Smooth muscle cell (in vitro differentiated cells): ENCODE measurements around the gene COQ5. TPM values are rescaled to one million over a fixed set of nuclear protein-coding genes. Genes with fewer than 3 reads are reported as not detected.

Source experiments
- DNase-seq: peaks from one replicate; lab custom pipeline; 2025; ENCODE audit not compliant: unreplicated experiment; lab: John Stamatoyannopoulos, UW
- H2AFZ ChIP-seq: fragments of 200-600 bp; sonication (generic); 2 replicates; pipeline ENCODE4 v1.6.0; 2016; ENCODE audit warnings: antibody characterized with exemption, low read depth, mild to moderate bottlenecking
- H3F3A ChIP-seq: fragments of 200-600 bp; sonication (generic); 2 replicates; pipeline ENCODE4 v1.6.0; 2017; ENCODE audit warnings: antibody characterized with exemption, low read depth
- H3K27ac ChIP-seq: fragments of 200-600 bp; sonication (generic); 2 replicates; pipeline ENCODE4 v1.5.1; 2016; ENCODE audit warnings: low read depth, mild to moderate bottlenecking
- H3K27me3 ChIP-seq: fragments of 200-600 bp; sonication (generic); 2 replicates; pipeline ENCODE4 v1.6.1; 2016; ENCODE audit warnings: low read depth, mild to moderate bottlenecking
- H3K36me3 ChIP-seq: fragments of 200-600 bp; sonication (generic); 2 replicates; pipeline ENCODE4 v1.5.1; 2016; ENCODE audit warnings: low read depth
- H3K4me1 ChIP-seq: fragments of 200-600 bp; sonication (generic); 2 replicates; pipeline ENCODE4 v1.5.1; 2016; ENCODE audit warnings: low read depth
- H3K4me2 ChIP-seq: fragments of 200-600 bp; sonication (generic); 2 replicates; pipeline ENCODE4 v1.6.0; 2016; ENCODE audit warnings: mild to moderate bottlenecking
- H3K4me3 ChIP-seq: fragments of 200-600 bp; sonication (generic); 2 replicates; pipeline ENCODE4 v1.5.1; 2016; ENCODE audit warnings: mild to moderate bottlenecking
- H3K79me2 ChIP-seq: fragments of 200-600 bp; sonication (generic); 2 replicates; pipeline ENCODE4 v1.6.0; 2016; ENCODE audit warnings: low read depth, mild to moderate bottlenecking
- H3K9ac ChIP-seq: fragments of 200-600 bp; sonication (generic); 2 replicates; pipeline ENCODE4 v1.6.0; 2016; ENCODE audit warnings: low read depth
- H3K9me3 ChIP-seq: fragments of 200-600 bp; sonication (generic); replicated peaks from 2 replicates; pipeline ENCODE4 v1.5.1; 2016; ENCODE audit warnings: low read depth
- H4K20me1 ChIP-seq: fragments of 200-600 bp; sonication (generic); 2 replicates; pipeline ENCODE4 v1.6.0; 2016; ENCODE audit warnings: low read depth
- CTCF ChIP-seq: fragments of 200-600 bp; sonication (generic); IDR thresholded peaks from 2 replicates; pipeline ENCODE4 v1.5.1; 2017; ENCODE audit warnings: borderline replicate concordance, mild to moderate bottlenecking, antibody characterized with exemption; ENCODE audit not compliant: insufficient read depth, poor library complexity, severe bottlenecking
- WGBS: methylation state at CpG from one replicate; pipeline ENCODE4 v1.1.7; 2016; ENCODE audit warnings: low lambda C conversion rate; 5-methylcytosine and 5-hydroxymethylcytosine counted together
- polyA plus RNA-seq: library from polyadenylated mRNA; unstranded; fragments of >200 nt; fragmentation: Nextera tagmentation; extraction: Ambion mirVana; gene quantifications from 2 replicates; pipeline ENCODE4 v1.2.1, GENCODE V29; 2016
- total RNA-seq: library from RNA; depleted of rRNA; stranded (reverse); fragments of >200 nt; gene quantifications from 2 replicates; pipeline ENCODE4 v1.2.3, GENCODE V29; 2014

The COQ5 gene
- total and polyA plus RNA-seq, 2 experiments from 2014 or later, result 32.5 to 46.9 TPM

- no peak for DNase-seq
- H3K4me3 ChIP-seq, result peak overlapping the region; percentile 96
- H3F3A ChIP-seq, result peaks cover 5% of the 10 kb centered on the region
- no peaks in the 10 kb centered on the region for H3K27me3 ChIP-seq
- no peak for TF ChIP-seq CTCF
- peak overlapping the region; percentile 96 for H3K9ac ChIP-seq
- H3K36me3 ChIP-seq, result no peaks in the 10 kb centered on the region
- H3K79me2 ChIP-seq, result peaks cover 70% of the 10 kb centered on the region
- H2AFZ ChIP-seq, result no peak overlapping the region
- H3K4me1 ChIP-seq, result peaks cover 29% of the 10 kb centered on the region
- no peak overlapping the region for H3K27ac ChIP-seq
- no peaks in the 10 kb centered on the region for H3K9me3 ChIP-seq
- H3K4me2 ChIP-seq, result peak overlapping the region; percentile 91
- peaks cover 66% of the 10 kb centered on the region for H4K20me1 ChIP-seq
- 79% methylated on average over 13 of the region's 13 CpGs for WGBS
These were observed 7.3 kb upstream of the COQ5 start for GRCh38 chr12:120536064-120536791.

- H4K20me1 ChIP-seq, result peaks cover 53% of the 10 kb centered on the region
- no peak for TF ChIP-seq CTCF
These were observed 6.0 kb upstream of the COQ5 start for GRCh38 chr12:120534703-120535655.

GRCh38 chr12:120534203-120534702 is 5.3 kb upstream of the COQ5 start, which contains the start of gene RNF10:
TSS of gene RNF10 (plus strand) at chr12:120534356. CDS start at chr12:120534812, 456 bp downstream.
- Histone ChIP-seq H3K9me3 (no peaks in the 10 kb centered on the region), H3F3A (peaks cover 5% of the 10 kb centered on the region), H3K4me1 (peaks cover 37% of the 10 kb centered on the region), H2AFZ (peak within 1 kb of the TSS; percentile 84), H3K79me2 (peaks cover 51% of the 10 kb centered on the region), H3K36me3 (no peaks in the 10 kb centered on the region), H3K4me2 (peak within 1 kb of the TSS; percentile 91), H3K9ac (peak within 1 kb of the TSS; percentile 96), H3K4me3 (peak within 1 kb of the TSS; percentile 96), H3K27ac (peak within 1 kb of the TSS; percentile 70), H3K27me3 (no peaks in the 10 kb centered on the region), H4K20me1 (peaks cover 46% of the 10 kb centered on the region)
- WGBS, result under 1% methylated on average over 26 of the region's 43 CpGs
- no peak for TF ChIP-seq CTCF
- peak; percentile 25 for DNase-seq

More at GRCh38 chr12:120534703-120535655, 6.0 kb upstream of the COQ5 start:
- DNase-seq, result peak; percentile 25
- H3K4me2 ChIP-seq, result peak overlapping the region; percentile 91
- H3K4me1 ChIP-seq, result peaks cover 30% of the 10 kb centered on the region
- H3K9me3 ChIP-seq, result no peaks in the 10 kb centered on the region
- H3K9ac ChIP-seq, result peak overlapping the region; percentile 96
- no peaks in the 10 kb centered on the region for H3K36me3 ChIP-seq
- peak overlapping the region; percentile 96 for H3K4me3 ChIP-seq
- peaks cover 58% of the 10 kb centered on the region for H3K79me2 ChIP-seq
- H3K27me3 ChIP-seq, result no peaks in the 10 kb centered on the region
- 5% methylated on average over 36 of the region's 52 CpGs for WGBS
- H3K27ac ChIP-seq, result peak overlapping the region; percentile 70
- peak overlapping the region; percentile 84 for H2AFZ ChIP-seq
- H3F3A ChIP-seq, result peaks cover 5% of the 10 kb centered on the region
